H1 (cell line): ENCODE measurements around the gene SLAMF1. TPM values are rescaled to one million over a fixed set of nuclear protein-coding genes. Genes with fewer than 3 reads are reported as not detected.

Experiments
- polyA plus RNA-seq, 7 experiments: library from polyadenylated mRNA; depleted of rRNA in 3 of 7; stranded (reverse) in 5 of 7; unstranded in 2 of 7; fragments of >200 nt in 5 of 7; fragments of 200-250 nt in 2 of 7; gene quantifications; 1 replicate in 5 of 7; 2 replicates in 1 of 7; 4 replicates in 1 of 7; pipeline versions ENCODE4 v1.2.1 to v1.2.3, GENCODE V29; 2011 to 2013; ENCODE audit warnings: missing spikeins in 2 of 7, mixed read lengths in 2 of 7
- total RNA-seq: library from RNA; stranded (reverse); fragmentation: NEBNext Ultra II Directional; extraction: Animal tissue kit (Norgen Biotek cat#: 25700); gene quantifications from 2 replicates; pipeline ENCODE4 v1.2.1, GENCODE V29; 2021
- TF ChIP-seq, protein P1 (sequence below): fragments of 300-600 bp; sonication (generic); IDR thresholded peaks from 2 replicates; pipeline ENCODE4 v1.7.1; 2012; ENCODE audit warnings: low read length, moderate library complexity, mild to moderate bottlenecking, inconsistent platforms; ENCODE audit not compliant: insufficient replicate concordance

SLAMF1 gene
- total and polyA plus RNA-seq, 2 of the 8 experiments (the other 6 are each of a cell fraction or from before 2014, with no cell fraction given), result not detected

- TF ChIP-seq, protein P1, sequence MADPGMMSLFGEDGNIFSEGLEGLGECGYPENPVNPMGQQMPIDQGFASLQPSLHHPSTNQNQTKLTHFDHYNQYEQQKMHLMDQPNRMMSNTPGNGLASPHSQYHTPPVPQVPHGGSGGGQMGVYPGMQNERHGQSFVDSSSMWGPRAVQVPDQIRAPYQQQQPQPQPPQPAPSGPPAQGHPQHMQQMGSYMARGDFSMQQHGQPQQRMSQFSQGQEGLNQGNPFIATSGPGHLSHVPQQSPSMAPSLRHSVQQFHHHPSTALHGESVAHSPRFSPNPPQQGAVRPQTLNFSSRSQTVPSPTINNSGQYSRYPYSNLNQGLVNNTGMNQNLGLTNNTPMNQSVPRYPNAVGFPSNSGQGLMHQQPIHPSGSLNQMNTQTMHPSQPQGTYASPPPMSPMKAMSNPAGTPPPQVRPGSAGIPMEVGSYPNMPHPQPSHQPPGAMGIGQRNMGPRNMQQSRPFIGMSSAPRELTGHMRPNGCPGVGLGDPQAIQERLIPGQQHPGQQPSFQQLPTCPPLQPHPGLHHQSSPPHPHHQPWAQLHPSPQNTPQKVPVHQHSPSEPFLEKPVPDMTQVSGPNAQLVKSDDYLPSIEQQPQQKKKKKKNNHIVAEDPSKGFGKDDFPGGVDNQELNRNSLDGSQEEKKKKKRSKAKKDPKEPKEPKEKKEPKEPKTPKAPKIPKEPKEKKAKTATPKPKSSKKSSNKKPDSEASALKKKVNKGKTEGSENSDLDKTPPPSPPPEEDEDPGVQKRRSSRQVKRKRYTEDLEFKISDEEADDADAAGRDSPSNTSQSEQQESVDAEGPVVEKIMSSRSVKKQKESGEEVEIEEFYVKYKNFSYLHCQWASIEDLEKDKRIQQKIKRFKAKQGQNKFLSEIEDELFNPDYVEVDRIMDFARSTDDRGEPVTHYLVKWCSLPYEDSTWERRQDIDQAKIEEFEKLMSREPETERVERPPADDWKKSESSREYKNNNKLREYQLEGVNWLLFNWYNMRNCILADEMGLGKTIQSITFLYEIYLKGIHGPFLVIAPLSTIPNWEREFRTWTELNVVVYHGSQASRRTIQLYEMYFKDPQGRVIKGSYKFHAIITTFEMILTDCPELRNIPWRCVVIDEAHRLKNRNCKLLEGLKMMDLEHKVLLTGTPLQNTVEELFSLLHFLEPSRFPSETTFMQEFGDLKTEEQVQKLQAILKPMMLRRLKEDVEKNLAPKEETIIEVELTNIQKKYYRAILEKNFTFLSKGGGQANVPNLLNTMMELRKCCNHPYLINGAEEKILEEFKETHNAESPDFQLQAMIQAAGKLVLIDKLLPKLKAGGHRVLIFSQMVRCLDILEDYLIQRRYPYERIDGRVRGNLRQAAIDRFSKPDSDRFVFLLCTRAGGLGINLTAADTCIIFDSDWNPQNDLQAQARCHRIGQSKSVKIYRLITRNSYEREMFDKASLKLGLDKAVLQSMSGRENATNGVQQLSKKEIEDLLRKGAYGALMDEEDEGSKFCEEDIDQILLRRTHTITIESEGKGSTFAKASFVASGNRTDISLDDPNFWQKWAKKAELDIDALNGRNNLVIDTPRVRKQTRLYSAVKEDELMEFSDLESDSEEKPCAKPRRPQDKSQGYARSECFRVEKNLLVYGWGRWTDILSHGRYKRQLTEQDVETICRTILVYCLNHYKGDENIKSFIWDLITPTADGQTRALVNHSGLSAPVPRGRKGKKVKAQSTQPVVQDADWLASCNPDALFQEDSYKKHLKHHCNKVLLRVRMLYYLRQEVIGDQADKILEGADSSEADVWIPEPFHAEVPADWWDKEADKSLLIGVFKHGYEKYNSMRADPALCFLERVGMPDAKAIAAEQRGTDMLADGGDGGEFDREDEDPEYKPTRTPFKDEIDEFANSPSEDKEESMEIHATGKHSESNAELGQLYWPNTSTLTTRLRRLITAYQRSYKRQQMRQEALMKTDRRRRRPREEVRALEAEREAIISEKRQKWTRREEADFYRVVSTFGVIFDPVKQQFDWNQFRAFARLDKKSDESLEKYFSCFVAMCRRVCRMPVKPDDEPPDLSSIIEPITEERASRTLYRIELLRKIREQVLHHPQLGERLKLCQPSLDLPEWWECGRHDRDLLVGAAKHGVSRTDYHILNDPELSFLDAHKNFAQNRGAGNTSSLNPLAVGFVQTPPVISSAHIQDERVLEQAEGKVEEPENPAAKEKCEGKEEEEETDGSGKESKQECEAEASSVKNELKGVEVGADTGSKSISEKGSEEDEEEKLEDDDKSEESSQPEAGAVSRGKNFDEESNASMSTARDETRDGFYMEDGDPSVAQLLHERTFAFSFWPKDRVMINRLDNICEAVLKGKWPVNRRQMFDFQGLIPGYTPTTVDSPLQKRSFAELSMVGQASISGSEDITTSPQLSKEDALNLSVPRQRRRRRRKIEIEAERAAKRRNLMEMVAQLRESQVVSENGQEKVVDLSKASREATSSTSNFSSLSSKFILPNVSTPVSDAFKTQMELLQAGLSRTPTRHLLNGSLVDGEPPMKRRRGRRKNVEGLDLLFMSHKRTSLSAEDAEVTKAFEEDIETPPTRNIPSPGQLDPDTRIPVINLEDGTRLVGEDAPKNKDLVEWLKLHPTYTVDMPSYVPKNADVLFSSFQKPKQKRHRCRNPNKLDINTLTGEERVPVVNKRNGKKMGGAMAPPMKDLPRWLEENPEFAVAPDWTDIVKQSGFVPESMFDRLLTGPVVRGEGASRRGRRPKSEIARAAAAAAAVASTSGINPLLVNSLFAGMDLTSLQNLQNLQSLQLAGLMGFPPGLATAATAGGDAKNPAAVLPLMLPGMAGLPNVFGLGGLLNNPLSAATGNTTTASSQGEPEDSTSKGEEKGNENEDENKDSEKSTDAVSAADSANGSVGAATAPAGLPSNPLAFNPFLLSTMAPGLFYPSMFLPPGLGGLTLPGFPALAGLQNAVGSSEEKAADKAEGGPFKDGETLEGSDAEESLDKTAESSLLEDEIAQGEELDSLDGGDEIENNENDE, result no peak
Measured at GRCh38 chr1:160580221-160580812, 66.5 kb downstream of the SLAMF1 start (continued).
